ENCODE results near the gene ASPN. TPM values are rescaled to one million over a fixed set of nuclear protein-coding genes. Genes with fewer than 3 reads are reported as not detected.

The ASPN gene
- total and polyA plus RNA-seq, 2 experiments from 2014 or later = 0.82 TPM; not detected in 1

DNA sequence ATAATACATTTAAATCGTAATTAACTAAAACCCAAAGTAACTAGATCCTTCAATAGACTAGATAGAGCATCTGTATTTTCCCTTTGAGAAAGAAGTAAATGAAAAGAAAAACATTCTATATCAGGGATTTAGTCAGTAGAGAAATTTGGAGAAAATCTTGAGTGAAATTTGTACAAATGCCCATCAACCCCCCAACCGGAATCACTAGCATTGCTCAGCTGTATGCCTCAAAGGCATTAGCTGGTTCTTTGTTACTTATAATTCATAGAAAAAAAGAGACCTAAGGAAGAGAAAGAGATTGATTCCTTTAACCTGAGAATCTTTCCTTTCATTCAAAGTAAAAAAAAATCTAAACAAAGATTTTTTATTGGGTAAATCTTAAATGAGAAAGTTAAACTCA is 58.7 kb downstream of the ASPN start:
- ATAC-seq = no peak
- no peak overlapping the region for H2AFZ ChIP-seq
- H3K79me2 ChIP-seq (replicated peaks; ENCODE audit: insufficient read depth) = no peaks in the 10 kb centered on the region
- no peaks in the 10 kb centered on the region for H3K36me3 Mint-ChIP-seq (ENCODE audit: low read depth)
- H3K27ac ChIP-seq (ENCODE audit: low read depth) = no peak overlapping the region
- no peak overlapping the region for H3K4me2 ChIP-seq
- no peaks in the 10 kb centered on the region for H3K9me3 Mint-ChIP-seq
- no peak overlapping the region for H3K4me3 ChIP-seq
- no peaks in the 10 kb centered on the region for H3K4me1 ChIP-seq (ENCODE audit: insufficient read depth)
- H3K27me3 ChIP-seq (ENCODE audit: insufficient read depth) = no peaks in the 10 kb centered on the region
- no peak overlapping the region for H3K27ac Mint-ChIP-seq
- no peak overlapping the region for H3K4me3 Mint-ChIP-seq
- no peak for DNase-seq (ENCODE audit: low spot score)
- H3K4me1 Mint-ChIP-seq = peaks cover 7% of the 10 kb centered on the region; the same call in 2 of the 3 replicates
- no peaks in the 10 kb centered on the region for H3K27me3 Mint-ChIP-seq (ENCODE audit: insufficient read depth, low read depth, poor library complexity)
- H3K36me3 ChIP-seq (ENCODE audit: insufficient read depth) = no peaks in the 10 kb centered on the region
- H3K9me2 ChIP-seq (ENCODE audit: insufficient read depth) = no peaks in the 10 kb centered on the region
- no peak for TF ChIP-seq JUNB (IDR thresholded peaks at IDR 0.05; ENCODE audit: unreplicated experiment)
- TF ChIP-seq ZNF114 (CRISPR knock-in tag; IDR thresholded peaks at IDR 0.05) = no peak
- TF ChIP-seq CREB1 (CRISPR knock-in tag; IDR thresholded peaks at IDR 0.05; ENCODE audit: low read depth) = no peak
- TF ChIP-seq ZNF331 (CRISPR knock-in tag; IDR thresholded peaks at IDR 0.05; ENCODE audit: low read depth) = no peak
- TF ChIP-seq STAT1 (IDR thresholded peaks at IDR 0.05; ENCODE audit: unreplicated experiment) = no peak
- TF ChIP-seq, protein P1, sequence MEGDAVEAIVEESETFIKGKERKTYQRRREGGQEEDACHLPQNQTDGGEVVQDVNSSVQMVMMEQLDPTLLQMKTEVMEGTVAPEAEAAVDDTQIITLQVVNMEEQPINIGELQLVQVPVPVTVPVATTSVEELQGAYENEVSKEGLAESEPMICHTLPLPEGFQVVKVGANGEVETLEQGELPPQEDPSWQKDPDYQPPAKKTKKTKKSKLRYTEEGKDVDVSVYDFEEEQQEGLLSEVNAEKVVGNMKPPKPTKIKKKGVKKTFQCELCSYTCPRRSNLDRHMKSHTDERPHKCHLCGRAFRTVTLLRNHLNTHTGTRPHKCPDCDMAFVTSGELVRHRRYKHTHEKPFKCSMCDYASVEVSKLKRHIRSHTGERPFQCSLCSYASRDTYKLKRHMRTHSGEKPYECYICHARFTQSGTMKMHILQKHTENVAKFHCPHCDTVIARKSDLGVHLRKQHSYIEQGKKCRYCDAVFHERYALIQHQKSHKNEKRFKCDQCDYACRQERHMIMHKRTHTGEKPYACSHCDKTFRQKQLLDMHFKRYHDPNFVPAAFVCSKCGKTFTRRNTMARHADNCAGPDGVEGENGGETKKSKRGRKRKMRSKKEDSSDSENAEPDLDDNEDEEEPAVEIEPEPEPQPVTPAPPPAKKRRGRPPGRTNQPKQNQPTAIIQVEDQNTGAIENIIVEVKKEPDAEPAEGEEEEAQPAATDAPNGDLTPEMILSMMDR (conservative IDR thresholded peaks at IDR 0.05; ENCODE audit: low read depth in 2 of 2) = no peak
- TF ChIP-seq EZH2 (IDR thresholded peaks at IDR 0.05; ENCODE audit: low read depth, unreplicated experiment) = no peak
- TF ChIP-seq POLR2AphosphoS5 (IDR thresholded peaks at IDR 0.05; ENCODE audit: low read depth) = no peak
- no peak for TF ChIP-seq REST (IDR thresholded peaks at IDR 0.05; ENCODE audit: unreplicated experiment)
- TF ChIP-seq ETS1 (IDR thresholded peaks at IDR 0.05) = no peak
- TF ChIP-seq, protein P2, sequence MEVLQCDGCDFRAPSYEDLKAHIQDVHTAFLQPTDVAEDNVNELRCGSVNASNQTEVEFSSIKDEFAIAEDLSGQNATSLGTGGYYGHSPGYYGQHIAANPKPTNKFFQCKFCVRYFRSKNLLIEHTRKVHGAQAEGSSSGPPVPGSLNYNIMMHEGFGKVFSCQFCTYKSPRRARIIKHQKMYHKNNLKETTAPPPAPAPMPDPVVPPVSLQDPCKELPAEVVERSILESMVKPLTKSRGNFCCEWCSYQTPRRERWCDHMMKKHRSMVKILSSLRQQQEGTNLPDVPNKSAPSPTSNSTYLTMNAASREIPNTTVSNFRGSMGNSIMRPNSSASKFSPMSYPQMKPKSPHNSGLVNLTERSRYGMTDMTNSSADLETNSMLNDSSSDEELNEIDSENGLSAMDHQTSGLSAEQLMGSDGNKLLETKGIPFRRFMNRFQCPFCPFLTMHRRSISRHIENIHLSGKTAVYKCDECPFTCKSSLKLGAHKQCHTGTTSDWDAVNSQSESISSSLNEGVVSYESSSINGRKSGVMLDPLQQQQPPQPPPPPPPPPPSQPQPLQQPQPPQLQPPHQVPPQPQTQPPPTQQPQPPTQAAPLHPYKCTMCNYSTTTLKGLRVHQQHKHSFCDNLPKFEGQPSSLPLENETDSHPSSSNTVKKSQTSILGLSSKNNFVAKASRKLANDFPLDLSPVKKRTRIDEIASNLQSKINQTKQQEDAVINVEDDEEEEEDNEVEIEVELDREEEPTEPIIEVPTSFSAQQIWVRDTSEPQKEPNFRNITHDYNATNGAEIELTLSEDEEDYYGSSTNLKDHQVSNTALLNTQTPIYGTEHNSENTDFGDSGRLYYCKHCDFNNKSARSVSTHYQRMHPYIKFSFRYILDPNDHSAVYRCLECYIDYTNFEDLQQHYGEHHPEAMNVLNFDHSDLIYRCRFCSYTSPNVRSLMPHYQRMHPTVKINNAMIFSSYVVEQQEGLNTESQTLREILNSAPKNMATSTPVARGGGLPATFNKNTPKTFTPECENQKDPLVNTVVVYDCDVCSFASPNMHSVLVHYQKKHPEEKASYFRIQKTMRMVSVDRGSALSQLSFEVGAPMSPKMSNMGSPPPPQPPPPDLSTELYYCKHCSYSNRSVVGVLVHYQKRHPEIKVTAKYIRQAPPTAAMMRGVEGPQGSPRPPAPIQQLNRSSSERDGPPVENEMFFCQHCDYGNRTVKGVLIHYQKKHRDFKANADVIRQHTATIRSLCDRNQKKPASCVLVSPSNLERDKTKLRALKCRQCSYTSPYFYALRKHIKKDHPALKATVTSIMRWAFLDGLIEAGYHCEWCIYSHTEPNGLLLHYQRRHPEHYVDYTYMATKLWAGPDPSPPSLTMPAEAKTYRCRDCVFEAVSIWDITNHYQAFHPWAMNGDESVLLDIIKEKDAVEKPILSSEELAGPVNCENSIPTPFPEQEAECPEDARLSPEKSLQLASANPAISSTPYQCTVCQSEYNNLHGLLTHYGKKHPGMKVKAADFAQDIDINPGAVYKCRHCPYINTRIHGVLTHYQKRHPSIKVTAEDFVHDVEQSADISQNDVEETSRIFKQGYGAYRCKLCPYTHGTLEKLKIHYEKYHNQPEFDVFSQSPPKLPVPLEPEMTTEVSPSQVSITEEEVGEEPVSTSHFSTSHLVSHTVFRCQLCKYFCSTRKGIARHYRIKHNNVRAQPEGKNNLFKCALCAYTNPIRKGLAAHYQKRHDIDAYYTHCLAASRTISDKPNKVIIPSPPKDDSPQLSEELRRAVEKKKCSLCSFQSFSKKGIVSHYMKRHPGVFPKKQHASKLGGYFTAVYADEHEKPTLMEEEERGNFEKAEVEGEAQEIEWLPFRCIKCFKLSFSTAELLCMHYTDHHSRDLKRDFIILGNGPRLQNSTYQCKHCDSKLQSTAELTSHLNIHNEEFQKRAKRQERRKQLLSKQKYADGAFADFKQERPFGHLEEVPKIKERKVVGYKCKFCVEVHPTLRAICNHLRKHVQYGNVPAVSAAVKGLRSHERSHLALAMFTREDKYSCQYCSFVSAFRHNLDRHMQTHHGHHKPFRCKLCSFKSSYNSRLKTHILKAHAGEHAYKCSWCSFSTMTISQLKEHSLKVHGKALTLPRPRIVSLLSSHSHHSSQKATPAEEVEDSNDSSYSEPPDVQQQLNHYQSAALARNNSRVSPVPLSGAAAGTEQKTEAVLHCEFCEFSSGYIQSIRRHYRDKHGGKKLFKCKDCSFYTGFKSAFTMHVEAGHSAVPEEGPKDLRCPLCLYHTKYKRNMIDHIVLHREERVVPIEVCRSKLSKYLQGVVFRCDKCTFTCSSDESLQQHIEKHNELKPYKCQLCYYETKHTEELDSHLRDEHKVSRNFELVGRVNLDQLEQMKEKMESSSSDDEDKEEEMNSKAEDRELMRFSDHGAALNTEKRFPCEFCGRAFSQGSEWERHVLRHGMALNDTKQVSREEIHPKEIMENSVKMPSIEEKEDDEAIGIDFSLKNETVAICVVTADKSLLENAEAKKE (CRISPR knock-in tag; IDR thresholded peaks at IDR 0.05) = no peak
- TF ChIP-seq EZH2phosphoT487 (IDR thresholded peaks at IDR 0.05; ENCODE audit: unreplicated experiment) = no peak
- TF ChIP-seq NANOG (IDR thresholded peaks at IDR 0.05; ENCODE audit: borderline replicate concordance) = no peak
- H3F3A ChIP-seq (replicated peaks; ENCODE audit: low read depth) = no peaks in the 10 kb centered on the region
- no peaks in the 10 kb centered on the region for H4K20me1 ChIP-seq (replicated peaks; ENCODE audit: insufficient read depth)

Measured in GM23338 (cell line).